ENCODE measurements around the gene ADA.

DNA sequence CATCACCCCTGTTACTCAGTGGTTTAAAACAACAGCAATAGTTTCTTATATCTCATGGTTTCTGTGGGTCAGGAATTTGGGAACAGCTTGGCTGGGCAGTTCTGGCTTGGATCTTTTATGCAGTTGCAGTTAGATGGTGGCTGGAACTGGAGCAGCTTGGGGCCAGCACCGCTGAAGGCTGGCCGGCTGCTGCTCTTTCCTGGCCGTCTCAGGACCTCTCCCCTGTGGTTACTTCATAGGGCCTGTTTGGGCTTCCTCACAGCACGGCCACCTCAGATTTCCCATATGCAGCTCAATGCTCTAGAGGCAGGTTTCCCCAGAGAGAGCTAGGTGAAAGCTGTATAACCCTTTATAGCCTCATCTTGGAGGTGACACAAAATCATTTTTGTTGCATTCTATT is 53.6 kb downstream of the ADA start:
- TF ChIP-seq EZH2 (IDR thresholded peaks at IDR 0.05; ENCODE audit: insufficient read depth, poor library complexity, severe bottlenecking) (no peak), EZH2phosphoT487 (IDR thresholded peaks at IDR 0.05; ENCODE audit: insufficient read depth, low read depth) (no peak)

All from GM23248 (cell line).